ENCODE measurements around the gene PDSS1.

- TF ChIP-seq PBX3 (IDR thresholded peaks at IDR 0.05) (no peak), CTCF (IDR thresholded peaks at IDR 0.05) (no peak), SIN3A (IDR thresholded peaks at IDR 0.05; ENCODE audit: borderline replicate concordance, low read depth, low read length) (no peak), TEAD4 (IDR thresholded peaks at IDR 0.05; ENCODE audit: borderline replicate concordance, insufficient read depth) (no peak), RFX5 (IDR thresholded peaks at IDR 0.05; ENCODE audit: low read length) (no peak), MAX (IDR thresholded peaks at IDR 0.05; ENCODE audit: low read depth) (no peak)
These were observed 20.0 kb downstream of the PDSS1 start for GRCh38 chr10:26717476-26717875.

Measured in SK-N-SH (cell line).